DND-41 (cell line): Measurements from ENCODE around the gene KIF18B.

Experiments used
- EZH2 ChIP-seq: IDR thresholded peaks from 3 replicates; pipeline ENCODE4 v1.6.1; 2012; ENCODE audit warnings: borderline replicate concordance, low read depth, mild to moderate bottlenecking, moderate library complexity, low read length, inconsistent platforms; ENCODE audit not compliant: severe bottlenecking
- TF ChIP-seq, protein P1 (sequence below): IDR thresholded peaks from 2 replicates; pipeline ENCODE4 v1.5.1; 2012; ENCODE audit warnings: borderline replicate concordance, low read length, moderate library complexity, mild to moderate bottlenecking; ENCODE audit not compliant: poor library complexity, severe bottlenecking; ENCODE audit errors: extremely low read depth

- TF ChIP-seq, protein P1, sequence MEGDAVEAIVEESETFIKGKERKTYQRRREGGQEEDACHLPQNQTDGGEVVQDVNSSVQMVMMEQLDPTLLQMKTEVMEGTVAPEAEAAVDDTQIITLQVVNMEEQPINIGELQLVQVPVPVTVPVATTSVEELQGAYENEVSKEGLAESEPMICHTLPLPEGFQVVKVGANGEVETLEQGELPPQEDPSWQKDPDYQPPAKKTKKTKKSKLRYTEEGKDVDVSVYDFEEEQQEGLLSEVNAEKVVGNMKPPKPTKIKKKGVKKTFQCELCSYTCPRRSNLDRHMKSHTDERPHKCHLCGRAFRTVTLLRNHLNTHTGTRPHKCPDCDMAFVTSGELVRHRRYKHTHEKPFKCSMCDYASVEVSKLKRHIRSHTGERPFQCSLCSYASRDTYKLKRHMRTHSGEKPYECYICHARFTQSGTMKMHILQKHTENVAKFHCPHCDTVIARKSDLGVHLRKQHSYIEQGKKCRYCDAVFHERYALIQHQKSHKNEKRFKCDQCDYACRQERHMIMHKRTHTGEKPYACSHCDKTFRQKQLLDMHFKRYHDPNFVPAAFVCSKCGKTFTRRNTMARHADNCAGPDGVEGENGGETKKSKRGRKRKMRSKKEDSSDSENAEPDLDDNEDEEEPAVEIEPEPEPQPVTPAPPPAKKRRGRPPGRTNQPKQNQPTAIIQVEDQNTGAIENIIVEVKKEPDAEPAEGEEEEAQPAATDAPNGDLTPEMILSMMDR: no peak
- no peak for TF ChIP-seq EZH2
These were observed 45.3 kb downstream of the KIF18B start for GRCh38 chr17:44902135-44902760.
